Measurements from ENCODE around the gene BLVRB. TPM values are rescaled to one million over a fixed set of nuclear protein-coding genes. Genes with fewer than 3 reads are reported as not detected.

Gene BLVRB
- total and polyA plus RNA-seq, 10 of the 15 experiments (the other 5 are each of a cell fraction or from before 2014, with no cell fraction given) = 6.3 to 53.3 (median 27.8) TPM

DNA sequence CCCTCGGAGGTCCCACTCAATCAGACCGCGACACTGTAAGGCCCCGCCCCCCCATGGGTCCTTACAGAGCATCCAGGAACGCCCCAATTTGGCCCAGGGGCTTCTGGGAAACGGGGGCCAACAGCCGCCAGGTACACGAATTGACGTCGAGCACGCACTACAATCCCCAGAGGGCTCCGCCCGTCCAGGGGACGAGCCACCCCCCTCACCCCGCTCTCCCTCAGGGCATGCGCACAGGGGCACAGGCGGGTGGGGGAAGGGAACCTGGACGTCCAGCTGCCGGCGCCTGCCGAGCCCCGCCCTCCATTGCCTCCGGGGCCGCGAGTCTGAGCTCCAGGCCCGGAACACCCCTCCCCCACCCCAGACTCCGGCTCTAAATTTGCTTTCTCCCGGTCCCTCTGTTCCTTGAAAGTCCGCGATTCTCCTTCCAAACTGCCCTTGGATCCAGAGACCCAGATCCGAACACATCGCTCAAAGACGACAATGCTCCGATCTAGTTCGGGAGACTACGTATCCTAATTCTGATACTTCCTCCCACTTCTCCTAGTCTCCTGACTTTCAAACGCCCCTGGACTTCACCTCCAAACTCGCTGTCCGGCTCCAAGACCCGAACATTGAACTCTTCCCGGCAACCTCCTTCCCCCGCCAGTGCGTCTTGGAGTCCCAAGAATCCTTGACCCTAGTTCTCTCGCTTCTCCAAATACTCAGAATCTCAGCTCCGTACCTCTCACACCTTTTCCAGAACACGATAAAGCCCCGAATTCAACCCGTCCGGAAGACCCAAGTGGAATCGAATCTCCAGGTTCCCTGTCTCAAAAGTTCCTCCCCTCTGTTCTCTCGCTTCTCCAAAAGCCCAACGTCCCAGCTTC lies 22.2 kb downstream of the BLVRB start (continued):
- no peak for TF ChIP-seq HDAC6 (IDR thresholded peaks at IDR 0.05; ENCODE audit: unreplicated experiment)
- TF ChIP-seq KDM1A (IDR thresholded peaks at IDR 0.05; ENCODE audit: borderline replicate concordance) = no peak
- TF ChIP-seq SREBF2 (IDR thresholded peaks at IDR 0.05; ENCODE audit: low read length) = no peak
- 0 out of 2 replicates have a peak, but pooled peaks have one; percentile 7 for TF ChIP-seq MTA2 (IDR thresholded peaks at IDR 0.05; ENCODE audit: low read depth)
- no peak for TF ChIP-seq RB1 (IDR thresholded peaks at IDR 0.05; ENCODE audit: borderline replicate concordance)
- TF ChIP-seq, protein P1, sequence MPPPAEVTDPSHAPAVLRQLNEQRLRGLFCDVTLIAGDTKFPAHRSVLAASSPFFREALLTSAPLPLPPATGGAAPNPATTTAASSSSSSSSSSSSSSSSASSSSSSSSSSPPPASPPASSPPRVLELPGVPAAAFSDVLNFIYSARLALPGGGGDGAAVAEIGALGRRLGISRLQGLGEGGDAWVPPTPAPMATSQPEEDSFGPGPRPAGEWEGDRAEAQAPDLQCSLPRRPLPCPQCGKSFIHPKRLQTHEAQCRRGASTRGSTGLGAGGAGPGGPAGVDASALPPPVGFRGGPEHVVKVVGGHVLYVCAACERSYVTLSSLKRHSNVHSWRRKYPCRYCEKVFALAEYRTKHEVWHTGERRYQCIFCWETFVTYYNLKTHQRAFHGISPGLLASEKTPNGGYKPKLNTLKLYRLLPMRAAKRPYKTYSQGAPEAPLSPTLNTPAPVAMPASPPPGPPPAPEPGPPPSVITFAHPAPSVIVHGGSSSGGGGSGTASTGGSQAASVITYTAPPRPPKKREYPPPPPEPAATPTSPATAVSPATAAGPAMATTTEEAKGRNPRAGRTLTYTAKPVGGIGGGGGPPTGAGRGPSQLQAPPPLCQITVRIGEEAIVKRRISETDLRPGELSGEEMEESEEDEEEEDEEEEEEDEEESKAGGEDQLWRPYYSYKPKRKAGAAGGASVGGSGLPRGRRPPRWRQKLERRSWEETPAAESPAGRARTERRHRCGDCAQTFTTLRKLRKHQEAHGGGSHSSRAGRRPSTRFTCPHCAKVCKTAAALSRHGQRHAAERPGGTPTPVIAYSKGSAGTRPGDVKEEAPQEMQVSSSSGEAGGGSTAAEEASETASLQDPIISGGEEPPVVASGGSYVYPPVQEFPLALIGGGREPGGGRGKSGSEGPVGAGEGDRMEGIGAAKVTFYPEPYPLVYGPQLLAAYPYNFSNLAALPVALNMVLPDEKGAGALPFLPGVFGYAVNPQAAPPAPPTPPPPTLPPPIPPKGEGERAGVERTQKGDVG (CRISPR knock-in tag; IDR thresholded peaks at IDR 0.05) = no peak
- TF ChIP-seq, protein P2, sequence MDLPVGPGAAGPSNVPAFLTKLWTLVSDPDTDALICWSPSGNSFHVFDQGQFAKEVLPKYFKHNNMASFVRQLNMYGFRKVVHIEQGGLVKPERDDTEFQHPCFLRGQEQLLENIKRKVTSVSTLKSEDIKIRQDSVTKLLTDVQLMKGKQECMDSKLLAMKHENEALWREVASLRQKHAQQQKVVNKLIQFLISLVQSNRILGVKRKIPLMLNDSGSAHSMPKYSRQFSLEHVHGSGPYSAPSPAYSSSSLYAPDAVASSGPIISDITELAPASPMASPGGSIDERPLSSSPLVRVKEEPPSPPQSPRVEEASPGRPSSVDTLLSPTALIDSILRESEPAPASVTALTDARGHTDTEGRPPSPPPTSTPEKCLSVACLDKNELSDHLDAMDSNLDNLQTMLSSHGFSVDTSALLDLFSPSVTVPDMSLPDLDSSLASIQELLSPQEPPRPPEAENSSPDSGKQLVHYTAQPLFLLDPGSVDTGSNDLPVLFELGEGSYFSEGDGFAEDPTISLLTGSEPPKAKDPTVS (IDR thresholded peaks at IDR 0.05; ENCODE audit: low read depth, low read length) = no peak
- peak; percentile 93 for TF ChIP-seq TCF3 (IDR thresholded peaks at IDR 0.05; ENCODE audit: borderline replicate concordance, insufficient read depth, low read depth, low read length)
- TF ChIP-seq PAX5 (IDR thresholded peaks at IDR 0.05; ENCODE audit: borderline replicate concordance, low read depth, low read length) = peak; percentile 60; the same call in 1 of the 2 replicates
- TF ChIP-seq, protein P3, sequence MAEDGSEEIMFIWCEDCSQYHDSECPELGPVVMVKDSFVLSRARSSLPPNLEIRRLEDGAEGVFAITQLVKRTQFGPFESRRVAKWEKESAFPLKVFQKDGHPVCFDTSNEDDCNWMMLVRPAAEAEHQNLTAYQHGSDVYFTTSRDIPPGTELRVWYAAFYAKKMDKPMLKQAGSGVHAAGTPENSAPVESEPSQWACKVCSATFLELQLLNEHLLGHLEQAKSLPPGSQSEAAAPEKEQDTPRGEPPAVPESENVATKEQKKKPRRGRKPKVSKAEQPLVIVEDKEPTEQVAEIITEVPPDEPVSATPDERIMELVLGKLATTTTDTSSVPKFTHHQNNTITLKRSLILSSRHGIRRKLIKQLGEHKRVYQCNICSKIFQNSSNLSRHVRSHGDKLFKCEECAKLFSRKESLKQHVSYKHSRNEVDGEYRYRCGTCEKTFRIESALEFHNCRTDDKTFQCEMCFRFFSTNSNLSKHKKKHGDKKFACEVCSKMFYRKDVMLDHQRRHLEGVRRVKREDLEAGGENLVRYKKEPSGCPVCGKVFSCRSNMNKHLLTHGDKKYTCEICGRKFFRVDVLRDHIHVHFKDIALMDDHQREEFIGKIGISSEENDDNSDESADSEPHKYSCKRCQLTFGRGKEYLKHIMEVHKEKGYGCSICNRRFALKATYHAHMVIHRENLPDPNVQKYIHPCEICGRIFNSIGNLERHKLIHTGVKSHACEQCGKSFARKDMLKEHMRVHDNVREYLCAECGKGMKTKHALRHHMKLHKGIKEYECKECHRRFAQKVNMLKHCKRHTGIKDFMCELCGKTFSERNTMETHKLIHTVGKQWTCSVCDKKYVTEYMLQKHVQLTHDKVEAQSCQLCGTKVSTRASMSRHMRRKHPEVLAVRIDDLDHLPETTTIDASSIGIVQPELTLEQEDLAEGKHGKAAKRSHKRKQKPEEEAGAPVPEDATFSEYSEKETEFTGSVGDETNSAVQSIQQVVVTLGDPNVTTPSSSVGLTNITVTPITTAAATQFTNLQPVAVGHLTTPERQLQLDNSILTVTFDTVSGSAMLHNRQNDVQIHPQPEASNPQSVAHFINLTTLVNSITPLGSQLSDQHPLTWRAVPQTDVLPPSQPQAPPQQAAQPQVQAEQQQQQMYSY (CRISPR knock-in tag; IDR thresholded peaks at IDR 0.05) = no peak
- no peak for TF ChIP-seq ZZZ3 (IDR thresholded peaks at IDR 0.05; ENCODE audit: control insufficient read depth, insufficient read length, low read depth)
- no peak for TF ChIP-seq FOXK2 (IDR thresholded peaks at IDR 0.05)
- TF ChIP-seq, protein P4, sequence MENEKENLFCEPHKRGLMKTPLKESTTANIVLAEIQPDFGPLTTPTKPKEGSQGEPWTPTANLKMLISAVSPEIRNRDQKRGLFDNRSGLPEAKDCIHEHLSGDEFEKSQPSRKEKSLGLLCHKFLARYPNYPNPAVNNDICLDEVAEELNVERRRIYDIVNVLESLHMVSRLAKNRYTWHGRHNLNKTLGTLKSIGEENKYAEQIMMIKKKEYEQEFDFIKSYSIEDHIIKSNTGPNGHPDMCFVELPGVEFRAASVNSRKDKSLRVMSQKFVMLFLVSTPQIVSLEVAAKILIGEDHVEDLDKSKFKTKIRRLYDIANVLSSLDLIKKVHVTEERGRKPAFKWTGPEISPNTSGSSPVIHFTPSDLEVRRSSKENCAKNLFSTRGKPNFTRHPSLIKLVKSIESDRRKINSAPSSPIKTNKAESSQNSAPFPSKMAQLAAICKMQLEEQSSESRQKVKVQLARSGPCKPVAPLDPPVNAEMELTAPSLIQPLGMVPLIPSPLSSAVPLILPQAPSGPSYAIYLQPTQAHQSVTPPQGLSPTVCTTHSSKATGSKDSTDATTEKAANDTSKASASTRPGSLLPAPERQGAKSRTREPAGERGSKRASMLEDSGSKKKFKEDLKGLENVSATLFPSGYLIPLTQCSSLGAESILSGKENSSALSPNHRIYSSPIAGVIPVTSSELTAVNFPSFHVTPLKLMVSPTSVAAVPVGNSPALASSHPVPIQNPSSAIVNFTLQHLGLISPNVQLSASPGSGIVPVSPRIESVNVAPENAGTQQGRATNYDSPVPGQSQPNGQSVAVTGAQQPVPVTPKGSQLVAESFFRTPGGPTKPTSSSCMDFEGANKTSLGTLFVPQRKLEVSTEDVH (IDR thresholded peaks at IDR 0.05; ENCODE audit: low read depth, partially characterized antibody) = no peak
- peak; percentile 91 for TF ChIP-seq CREM (IDR thresholded peaks at IDR 0.05; ENCODE audit: low read depth)
- peak; percentile 74 for TF ChIP-seq RELA (IDR thresholded peaks at IDR 0.05; ENCODE audit: borderline replicate concordance, partially characterized antibody)
- TF ChIP-seq, protein P5, sequence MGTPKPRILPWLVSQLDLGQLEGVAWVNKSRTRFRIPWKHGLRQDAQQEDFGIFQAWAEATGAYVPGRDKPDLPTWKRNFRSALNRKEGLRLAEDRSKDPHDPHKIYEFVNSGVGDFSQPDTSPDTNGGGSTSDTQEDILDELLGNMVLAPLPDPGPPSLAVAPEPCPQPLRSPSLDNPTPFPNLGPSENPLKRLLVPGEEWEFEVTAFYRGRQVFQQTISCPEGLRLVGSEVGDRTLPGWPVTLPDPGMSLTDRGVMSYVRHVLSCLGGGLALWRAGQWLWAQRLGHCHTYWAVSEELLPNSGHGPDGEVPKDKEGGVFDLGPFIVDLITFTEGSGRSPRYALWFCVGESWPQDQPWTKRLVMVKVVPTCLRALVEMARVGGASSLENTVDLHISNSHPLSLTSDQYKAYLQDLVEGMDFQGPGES (IDR thresholded peaks at IDR 0.05) = no peak

All from GM12878 (cell line).